Sigmoid colon (tissue), 7 donors: ENCODE results near the gene UBE3C. TPM values are rescaled to one million over a fixed set of nuclear protein-coding genes. Genes with fewer than 3 reads are reported as not detected.

ENCODE experiments used
- DNase-seq: peaks from one replicate; pipeline ENCODE4 v3.0.0-alpha.2; 2019
- H3K27ac ChIP-seq, 4 donors: fragments of 200-600 bp; sonication (generic); one replicate each; pipeline ENCODE4 v1.5.1; 2016 to 2019; ENCODE audit warnings: mild to moderate bottlenecking in 1 of 4
- H3K27me3 ChIP-seq, 3 donors: fragments of 200-600 bp; sonication (generic); one replicate each; pipeline ENCODE4 v1.5.1; 2019; ENCODE audit warnings: mild to moderate bottlenecking in 1 of 3
- H3K36me3 ChIP-seq, 4 donors: fragments of 200-600 bp; sonication (generic); one replicate each; pipeline ENCODE4 v1.5.1; 2016 to 2019
- H3K4me1 ChIP-seq, 4 donors: fragments of 200-600 bp; sonication (generic); one replicate each; pipeline ENCODE4 v1.5.1; 2017 to 2019
- H3K4me3 ChIP-seq, 4 donors: fragments of 200-600 bp; sonication (generic); one replicate each; pipeline ENCODE4 v1.5.1; 2017 to 2019; ENCODE audit warnings: mild to moderate bottlenecking in 2 of 4, moderate library complexity in 1 of 4
- H3K9me3 ChIP-seq, 4 donors: fragments of 200-600 bp in 3 of 4; sonication (generic) in 3 of 4; one replicate each; pipeline versions ENCODE4 v1.5.1 to v1.6.1; 2013 to 2019
- CTCF ChIP-seq, 4 experiments: fragments of 450-650 bp in 3 of 4; fragments of 200-600 bp in 1 of 4; IDR thresholded peaks; one replicate each; pipeline ENCODE4 v1.5.1; 2016 to 2019; ENCODE audit warnings: antibody characterized with exemption in 4 of 4, mild to moderate bottlenecking in 3 of 4, moderate library complexity in 2 of 4
- EP300 ChIP-seq, 4 donors: sonication (generic); formaldehyde crosslinking; IDR thresholded peaks; one replicate each; pipeline ENCODE4 v1.6.1; 2017; ENCODE audit warnings: antibody characterized with exemption in 4 of 4
- POLR2A ChIP-seq, 2 donors: fragments of 450-650 bp; IDR thresholded peaks; one replicate each; pipeline ENCODE4 v1.6.1; 2016; ENCODE audit warnings: antibody characterized with exemption in 2 of 2, mild to moderate bottlenecking in 2 of 2, moderate library complexity in 2 of 2
- POLR2AphosphoS5 ChIP-seq, 4 donors: sonication (generic); formaldehyde crosslinking; IDR thresholded peaks; one replicate each; pipeline ENCODE4 v1.6.1; 2017; ENCODE audit warnings: antibody characterized with exemption in 4 of 4
- WGBS, 2 donors: extraction: QIAGEN DNeasy Blood & Tissue Kit; methylation state at CpG; one replicate each; pipeline ENCODE4 v1.1.7; 2013; 5-methylcytosine and 5-hydroxymethylcytosine counted together
- intact Hi-C: fragments of 100-400 bp; cut with DNase I; formaldehyde crosslinking; loops from one replicate; pipeline ENCODE4 v1.15.1; 2023
- polyA plus RNA-seq, 3 donors: library from polyadenylated mRNA; stranded (reverse); fragments of 200-250 nt; gene quantifications; one replicate each; pipeline ENCODE4 v1.2.3, GENCODE V29; 2013
- total RNA-seq, 4 donors: library from RNA; depleted of rRNA; stranded (reverse); fragments of >200 nt; gene quantifications; one replicate each; pipeline ENCODE4 v1.1.0, GENCODE V29; 2016
- donor health status: healthy with polysubstance abuse.
- donor health status: Bipolar disorder and iron deficiency.
- donor health status: healthy.

UBE3C gene
- total and polyA plus RNA-seq, 7 donors = 21.0 to 84.2 (median 55.7) TPM

- TF ChIP-seq POLR2AphosphoS5 (IDR thresholded peaks at IDR 0.05) = no peak
- no peak for TF ChIP-seq EP300 (IDR thresholded peaks at IDR 0.05)
- no peak for TF ChIP-seq CTCF (IDR thresholded peaks at IDR 0.05)
- TF ChIP-seq POLR2A (IDR thresholded peaks at IDR 0.05) = no peak
- peak; percentile 3 for DNase-seq
Measured at GRCh38 chr7:157113607-157114006, 25.1 kb upstream of the UBE3C start.

GRCh38 chr7:157116762-157117161, 22.0 kb upstream of the UBE3C start:
- 94% methylated on average over 5 of the region's 5 CpGs for WGBS, 2 donors
- H3K4me1 ChIP-seq = no peaks in the 10 kb centered on the region
- no peaks in the 10 kb centered on the region for H3K36me3 ChIP-seq
- intact Hi-C loops = no loop called here
- no peaks in the 10 kb centered on the region for H3K9me3 ChIP-seq
- no peak for TF ChIP-seq EP300 (IDR thresholded peaks at IDR 0.05)
- TF ChIP-seq CTCF (IDR thresholded peaks at IDR 0.05) = no peak
- TF ChIP-seq POLR2A (IDR thresholded peaks at IDR 0.05) = no peak
- no peak for TF ChIP-seq POLR2AphosphoS5 (IDR thresholded peaks at IDR 0.05)
- H3K27ac ChIP-seq = no peak overlapping the region
- no peak overlapping the region for H3K4me3 ChIP-seq
- DNase-seq = peak; percentile 3
- peaks cover 0 to 6% (median under 1%) of the 10 kb centered on the region in 3 donors for H3K27me3 ChIP-seq

More at GRCh38 chr7:157113607-157114006, 25.1 kb upstream of the UBE3C start:
- Histone ChIP-seq H3K4me3 (no peak overlapping the region), H3K27me3 (peaks cover 0 to 10% (median 4%) of the 10 kb centered on the region in 3 donors), H3K27ac (no peak overlapping the region), H3K9me3 (peaks cover 0 to 2% (median 0%) of the 10 kb centered on the region in 4 donors), H3K4me1 (no peaks in the 10 kb centered on the region), H3K36me3 (no peaks in the 10 kb centered on the region)
- 68 to 74% methylated on average over 2 of the region's 2 CpGs for WGBS, 2 donors
- intact Hi-C loops = no loop called here

GRCh38 chr7:157117796-157118195, 20.9 kb upstream of the UBE3C start:
- DNase-seq = peak; percentile 7
- intact Hi-C loops = no loop called here
- no peaks in the 10 kb centered on the region for H3K4me1 ChIP-seq
- peaks cover 0 to 6% (median 0%) of the 10 kb centered on the region in 3 donors for H3K27me3 ChIP-seq
- TF ChIP-seq CTCF (IDR thresholded peaks at IDR 0.05) (no peak), EP300 (IDR thresholded peaks at IDR 0.05) (no peak), POLR2AphosphoS5 (IDR thresholded peaks at IDR 0.05) (no peak), POLR2A (IDR thresholded peaks at IDR 0.05) (no peak)
- no peak overlapping the region for H3K27ac ChIP-seq
- WGBS, 2 donors = 92 to 95% methylated on average over 2 of the region's 2 CpGs
- no peaks in the 10 kb centered on the region for H3K9me3 ChIP-seq
- no peaks in the 10 kb centered on the region for H3K36me3 ChIP-seq
- H3K4me3 ChIP-seq = no peak overlapping the region

- Histone ChIP-seq H3K4me1 (no peaks in the 10 kb centered on the region), H3K27me3 (no peaks in the 10 kb centered on the region), H3K27ac (no peak overlapping the region), H3K4me3 (no peak overlapping the region), H3K36me3 (no peaks in the 10 kb centered on the region), H3K9me3 (no peaks in the 10 kb centered on the region)
- WGBS, 2 donors = 92 to 94% methylated on average over 14 of the region's 14 CpGs
- TF ChIP-seq CTCF (IDR thresholded peaks at IDR 0.05) (no peak), POLR2AphosphoS5 (IDR thresholded peaks at IDR 0.05) (no peak), POLR2A (IDR thresholded peaks at IDR 0.05) (no peak), EP300 (IDR thresholded peaks at IDR 0.05) (no peak)
- intact Hi-C loops = no loop called here
- no peak for DNase-seq
Measured at GRCh38 chr7:157120181-157120580, 18.5 kb upstream of the UBE3C start.

- H3K9me3 ChIP-seq = no peaks in the 10 kb centered on the region
- no peaks in the 10 kb centered on the region for H3K27me3 ChIP-seq
- intact Hi-C loops = no loop called here
- no peak overlapping the region for H3K4me3 ChIP-seq
- 90 to 94% methylated on average over 18 of the region's 18 CpGs for WGBS, 2 donors
- TF ChIP-seq POLR2A (IDR thresholded peaks at IDR 0.05) = no peak
- TF ChIP-seq POLR2AphosphoS5 (IDR thresholded peaks at IDR 0.05) = no peak
- no peak for TF ChIP-seq EP300 (IDR thresholded peaks at IDR 0.05)
- TF ChIP-seq CTCF (IDR thresholded peaks at IDR 0.05) = no peak
- H3K36me3 ChIP-seq = no peaks in the 10 kb centered on the region
- no peaks in the 10 kb centered on the region for H3K4me1 ChIP-seq
- DNase-seq = no peak
- no peak overlapping the region for H3K27ac ChIP-seq
Measured at GRCh38 chr7:157121184-157121715, 17.5 kb upstream of the UBE3C start.
